C4-2B (cell line): ENCODE results near the gene ARV1.
"Not testable (repeated sequence)": the region's sequence is repeated elsewhere in the genome, so short reads cannot be mapped to it uniquely, and the experiment has no call there.

Experiments
- H3K27ac ChIP-seq: fragments of 450-650 bp; 2 replicates; pipeline ENCODE4 v1.5.1; 2017
- ZFX ChIP-seq: fragments of 450-650 bp; IDR thresholded peaks from 2 replicates; pipeline ENCODE4 v1.6.1; 2017
- TF ChIP-seq, protein P1 (sequence below): fragments of 450-650 bp; conservative IDR thresholded peaks from 2 replicates; pipeline ENCODE4 v1.5.1; 2017; ENCODE audit warnings: mild to moderate bottlenecking

ARV1 gene

GRCh38 chr1:231046730-231047395 lies 68.0 kb downstream of the ARV1 start:
- TF ChIP-seq ZFX, result no peak
- no peak overlapping the region for H3K27ac ChIP-seq

DNA sequence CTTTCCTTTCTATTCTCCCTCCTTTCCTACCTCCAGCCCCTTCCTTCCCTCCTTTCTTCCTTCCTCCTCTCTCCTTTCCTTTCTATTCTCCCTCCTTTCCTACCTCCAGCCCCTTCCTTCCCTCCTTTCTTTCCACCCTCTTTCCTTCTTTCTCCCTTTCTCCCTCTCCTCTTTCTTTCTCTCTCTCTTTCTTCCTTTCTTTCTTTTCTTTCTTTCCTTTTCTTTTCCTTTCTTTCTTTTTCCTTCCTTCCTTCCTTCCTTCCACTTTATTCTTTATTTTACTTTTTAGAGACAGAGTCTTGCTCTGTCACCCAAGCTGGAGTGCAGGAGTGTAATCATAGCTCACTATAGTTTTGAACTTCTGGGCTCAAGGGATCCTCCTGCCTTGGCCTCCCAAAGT lies 68.6 kb downstream of the ARV1 start:
- not testable (repeated sequence) for H3K27ac ChIP-seq

GRCh38 chr1:231048419-231048818 lies 69.5 kb downstream of the ARV1 start:
- not testable (repeated sequence) for H3K27ac ChIP-seq

DNA sequence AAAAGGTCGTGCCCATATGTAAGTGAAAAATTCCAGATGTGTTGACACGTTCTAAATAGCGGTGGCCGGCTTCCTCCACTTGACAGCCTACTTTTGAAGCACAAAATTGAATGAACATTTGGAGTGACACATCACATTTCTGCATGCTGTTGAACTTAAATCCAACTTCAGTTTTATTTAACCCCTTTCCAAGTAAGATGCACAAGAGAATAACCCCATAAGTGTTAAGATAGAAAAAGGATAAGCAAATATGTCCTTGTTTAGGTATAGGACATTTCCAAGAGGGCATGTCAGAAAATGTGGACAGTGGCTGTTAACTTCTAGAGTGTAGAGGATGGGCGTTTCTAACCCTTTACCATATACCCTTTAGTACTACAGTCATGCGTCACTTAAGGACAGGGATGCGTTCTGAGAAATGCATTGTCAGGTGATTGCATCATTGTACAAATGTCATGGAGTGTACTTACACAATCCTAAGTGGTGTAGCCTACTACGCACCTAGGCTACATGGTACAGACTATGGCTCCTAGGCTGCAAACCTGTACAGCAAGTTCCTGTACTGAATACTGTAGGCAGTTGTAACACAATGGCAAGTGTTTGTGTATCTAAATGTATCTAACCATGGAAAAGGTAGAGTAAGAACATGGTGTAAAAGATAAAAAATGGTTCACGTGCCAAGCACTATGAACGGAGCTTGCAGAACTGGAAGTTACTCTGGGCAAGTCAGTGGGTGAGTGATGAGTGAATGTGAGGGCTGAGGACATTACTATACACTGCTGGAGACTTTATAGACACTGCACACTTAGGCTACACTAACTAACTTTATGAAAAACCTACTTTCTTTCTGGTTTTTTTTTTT lies 70.5 kb downstream of the ARV1 start:
- no peak for TF ChIP-seq ZFX
- TF ChIP-seq, protein P1, sequence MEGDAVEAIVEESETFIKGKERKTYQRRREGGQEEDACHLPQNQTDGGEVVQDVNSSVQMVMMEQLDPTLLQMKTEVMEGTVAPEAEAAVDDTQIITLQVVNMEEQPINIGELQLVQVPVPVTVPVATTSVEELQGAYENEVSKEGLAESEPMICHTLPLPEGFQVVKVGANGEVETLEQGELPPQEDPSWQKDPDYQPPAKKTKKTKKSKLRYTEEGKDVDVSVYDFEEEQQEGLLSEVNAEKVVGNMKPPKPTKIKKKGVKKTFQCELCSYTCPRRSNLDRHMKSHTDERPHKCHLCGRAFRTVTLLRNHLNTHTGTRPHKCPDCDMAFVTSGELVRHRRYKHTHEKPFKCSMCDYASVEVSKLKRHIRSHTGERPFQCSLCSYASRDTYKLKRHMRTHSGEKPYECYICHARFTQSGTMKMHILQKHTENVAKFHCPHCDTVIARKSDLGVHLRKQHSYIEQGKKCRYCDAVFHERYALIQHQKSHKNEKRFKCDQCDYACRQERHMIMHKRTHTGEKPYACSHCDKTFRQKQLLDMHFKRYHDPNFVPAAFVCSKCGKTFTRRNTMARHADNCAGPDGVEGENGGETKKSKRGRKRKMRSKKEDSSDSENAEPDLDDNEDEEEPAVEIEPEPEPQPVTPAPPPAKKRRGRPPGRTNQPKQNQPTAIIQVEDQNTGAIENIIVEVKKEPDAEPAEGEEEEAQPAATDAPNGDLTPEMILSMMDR, result no peak
- H3K27ac ChIP-seq, result no peak overlapping the region
